Measurements from ENCODE around the gene FPR3. TPM values are rescaled to one million over a fixed set of nuclear protein-coding genes. Genes with fewer than 3 reads are reported as not detected.

FPR3 gene
- total and polyA plus RNA-seq, 2 donors (not counting 3 experiments of a cell fraction or from before 2014, with no cell fraction given), result not detected

- DNase-seq (ENCODE audit: low read depth, low spot score) (no peak), FAIRE-seq (no peak)
- Histone ChIP-seq H3K79me2 (ENCODE audit: control insufficient read depth, insufficient read depth, low read length) (no peaks in the 10 kb centered on the region), H4K20me1 (replicated peaks; ENCODE audit: control insufficient read depth, extremely low read depth, insufficient read depth, low read length) (no peaks in the 10 kb centered on the region), H3K9me1 (replicated peaks; ENCODE audit: control insufficient read depth, extremely low read depth, insufficient read depth, low read length) (no peaks in the 10 kb centered on the region), H3K4me2 (ENCODE audit: insufficient read depth, low read length) (no peak overlapping the region), H3K9me3 (replicated peaks; ENCODE audit: control insufficient read depth, insufficient read depth, low read length) (peaks cover 2% of the 10 kb centered on the region), H3K36me3 (ENCODE audit: control insufficient read depth in 2 of 2, extremely low read depth in 1 of 2, insufficient read depth in 2 of 2, low read length in 2 of 2) (no peaks in the 10 kb centered on the region), H2AFZ (ENCODE audit: low read depth, low read length) (no peak overlapping the region), H3K9ac (replicated peaks; ENCODE audit: extremely low read depth, insufficient read depth, low read length) (no peak overlapping the region), H3K4me3 (replicated peaks in 1 of 3; ENCODE audit: insufficient read depth in 1 of 3, low read depth in 1 of 3, low read length in 3 of 3) (no peak overlapping the region), H3K4me1 (ENCODE audit: control insufficient read depth, extremely low read depth, insufficient read depth, low read length) (no peaks in the 10 kb centered on the region), H3K27me3 (ENCODE audit: control insufficient read depth in 2 of 2, insufficient read depth in 2 of 2, low read length in 2 of 2) (no peaks in the 10 kb centered on the region), H3K27ac (ENCODE audit: insufficient read depth, low read depth, low read length) (no peak overlapping the region)
- BruUV-seq (replicated peaks), result no TSS peak
- CTCF ChIA-PET, result no interaction called here
- TF ChIP-seq FOS (IDR thresholded peaks at IDR 0.05; ENCODE audit: borderline replicate concordance, insufficient read depth, low read length) (no peak), CTCF (IDR thresholded peaks at IDR 0.05; ENCODE audit: extremely low read depth in 1 of 2, insufficient read depth in 1 of 2, low read depth in 1 of 2, low read length in 2 of 2) (no peak), MYC (IDR thresholded peaks at IDR 0.05; ENCODE audit: low read depth, low read length) (no peak), MAX (IDR thresholded peaks at IDR 0.05; ENCODE audit: insufficient read depth, insufficient read length) (no peak), POLR2A (IDR thresholded peaks at IDR 0.05; ENCODE audit: low read depth, low read length) (no peak), GATA2 (IDR thresholded peaks at IDR 0.05; ENCODE audit: insufficient read depth, insufficient read length, low read depth, low read length) (no peak), EZH2 (IDR thresholded peaks at IDR 0.05; ENCODE audit: borderline replicate concordance, low read depth, low read length, severe bottlenecking) (no peak), POLR2AphosphoS5 (IDR thresholded peaks at IDR 0.05; ENCODE audit: insufficient read depth, low read depth, low read length) (no peak), JUN (IDR thresholded peaks at IDR 0.05; ENCODE audit: borderline replicate concordance, insufficient read depth, insufficient read length, low read depth) (no peak)
- dilution Hi-C loops (cut with MboI; ENCODE audit: extremely low pct_ligation_motif_present, low sequenced_read_pairs), result no loop called here
- POLR2A ChIA-PET, result no interaction called here
- intact Hi-C loops (cut with micrococcal nuclease), result no loop called here
Measured at GRCh38 chr19:51830274-51830673, 35.3 kb downstream of the FPR3 start.

All from endothelial cell of umbilical vein (primary cell).